Measurements from ENCODE around the gene SPSB2. TPM values are rescaled to one million over a fixed set of nuclear protein-coding genes. Genes with fewer than 3 reads are reported as not detected.

SPSB2 gene
- total and polyA plus RNA-seq, 9 of the 15 experiments (the other 6 are each of a cell fraction or from before 2014, with no cell fraction given), result 0.10 to 10.6 (median 1.9) TPM

- no peak for TF ChIP-seq CREBBP (IDR thresholded peaks at IDR 0.05; ENCODE audit: low read depth, low read length)
- no peak for TF ChIP-seq E2F5 (CRISPR knock-in tag; IDR thresholded peaks at IDR 0.05)
- TF ChIP-seq STAT5B (CRISPR knock-in tag; IDR thresholded peaks at IDR 0.05), result no peak
- no peak for TF ChIP-seq NFIX (CRISPR knock-in tag; IDR thresholded peaks at IDR 0.05; ENCODE audit: low read depth)
- no peak for TF ChIP-seq ZNF23 (CRISPR knock-in tag; IDR thresholded peaks at IDR 0.05)
- TF ChIP-seq KAT2B (IDR thresholded peaks at IDR 0.05; ENCODE audit: low read depth, low read length), result no peak
- TF ChIP-seq ETV5 (CRISPR knock-in tag; IDR thresholded peaks at IDR 0.05; ENCODE audit: low read depth), result no peak
- TF ChIP-seq ETV6 (IDR thresholded peaks at IDR 0.05; ENCODE audit: borderline replicate concordance in 1 of 2, low read depth in 2 of 2, low read length in 1 of 2), result no peak
- no peak for TF ChIP-seq ETV6 (CRISPR knock-in tag; IDR thresholded peaks at IDR 0.05; ENCODE audit: borderline replicate concordance)
- TF ChIP-seq PRPF4 (IDR thresholded peaks at IDR 0.05; ENCODE audit: insufficient read depth, low read depth, low read length, poor library complexity, severe bottlenecking), result no peak
- TF ChIP-seq NR1H2 (CRISPR knock-in tag; IDR thresholded peaks at IDR 0.05), result no peak
- peak; percentile 99 for TF ChIP-seq CEBPG (CRISPR knock-in tag; IDR thresholded peaks at IDR 0.05)
- TF ChIP-seq CEBPG (tag; conservative IDR thresholded peaks at IDR 0.05 in 1 of 2, IDR thresholded peaks at IDR 0.05 in 1 of 2), result peak; percentile 97 to 98
- no peak for TF ChIP-seq RBM39 (optimal IDR thresholded peaks at IDR 0.05; ENCODE audit: low read depth, low read length)
- peak; percentile 51 for TF ChIP-seq RBBP5 (IDR thresholded peaks at IDR 0.05; ENCODE audit: borderline replicate concordance, insufficient read depth, low read length, poor library complexity, severe bottlenecking)
- TF ChIP-seq GATAD2A (IDR thresholded peaks at IDR 0.05), result no peak
- no peak for TF ChIP-seq ZBTB8A (IDR thresholded peaks at IDR 0.05; ENCODE audit: partially characterized antibody)
- TF ChIP-seq TAF9B (IDR thresholded peaks at IDR 0.05; ENCODE audit: partially characterized antibody), result peak; percentile 93
- TF ChIP-seq ETS1 (conservative IDR thresholded peaks at IDR 0.05; ENCODE audit: control insufficient read depth, low read depth, low read length), result no peak
- no peak for TF ChIP-seq PHF20 (IDR thresholded peaks at IDR 0.05; ENCODE audit: partially characterized antibody)
- TF ChIP-seq TAF7 (tag; IDR thresholded peaks at IDR 0.05), result peak; percentile 96
- TF ChIP-seq MYBL2 (IDR thresholded peaks at IDR 0.05; ENCODE audit: low read depth), result peak; percentile 92
- no peak for TF ChIP-seq MYBL2 (CRISPR knock-in tag; IDR thresholded peaks at IDR 0.05; ENCODE audit: borderline replicate concordance)
- TF ChIP-seq ZNF668 (CRISPR knock-in tag; IDR thresholded peaks at IDR 0.05), result no peak
- no peak for TF ChIP-seq BRCA1 (IDR thresholded peaks at IDR 0.05)
- no peak for TF ChIP-seq BRCA1 (CRISPR knock-in tag; IDR thresholded peaks at IDR 0.05)
- TF ChIP-seq CTBP1 (IDR thresholded peaks at IDR 0.05; ENCODE audit: borderline replicate concordance), result peak; percentile 82
- TF ChIP-seq TFAP4 (CRISPR knock-in tag; IDR thresholded peaks at IDR 0.05; ENCODE audit: borderline replicate concordance), result peak; percentile 91
Measured at GRCh38 chr12:6890789-6891645, 17.9 kb upstream of the SPSB2 start (continued).

All from K562 (cell line).